Articular chondrocyte of knee joint (primary cell): ENCODE measurements around the gene CNTN2. TPM values are rescaled to one million over a fixed set of nuclear protein-coding genes. Genes with fewer than 3 reads are reported as not detected.

Source experiments
- total RNA-seq: library from RNA; depleted of rRNA; stranded (reverse); fragments of >200 nt; gene quantifications from 2 replicates; pipeline ENCODE4 v1.2.3, GENCODE V29; 2012

CNTN2 gene, protein sequence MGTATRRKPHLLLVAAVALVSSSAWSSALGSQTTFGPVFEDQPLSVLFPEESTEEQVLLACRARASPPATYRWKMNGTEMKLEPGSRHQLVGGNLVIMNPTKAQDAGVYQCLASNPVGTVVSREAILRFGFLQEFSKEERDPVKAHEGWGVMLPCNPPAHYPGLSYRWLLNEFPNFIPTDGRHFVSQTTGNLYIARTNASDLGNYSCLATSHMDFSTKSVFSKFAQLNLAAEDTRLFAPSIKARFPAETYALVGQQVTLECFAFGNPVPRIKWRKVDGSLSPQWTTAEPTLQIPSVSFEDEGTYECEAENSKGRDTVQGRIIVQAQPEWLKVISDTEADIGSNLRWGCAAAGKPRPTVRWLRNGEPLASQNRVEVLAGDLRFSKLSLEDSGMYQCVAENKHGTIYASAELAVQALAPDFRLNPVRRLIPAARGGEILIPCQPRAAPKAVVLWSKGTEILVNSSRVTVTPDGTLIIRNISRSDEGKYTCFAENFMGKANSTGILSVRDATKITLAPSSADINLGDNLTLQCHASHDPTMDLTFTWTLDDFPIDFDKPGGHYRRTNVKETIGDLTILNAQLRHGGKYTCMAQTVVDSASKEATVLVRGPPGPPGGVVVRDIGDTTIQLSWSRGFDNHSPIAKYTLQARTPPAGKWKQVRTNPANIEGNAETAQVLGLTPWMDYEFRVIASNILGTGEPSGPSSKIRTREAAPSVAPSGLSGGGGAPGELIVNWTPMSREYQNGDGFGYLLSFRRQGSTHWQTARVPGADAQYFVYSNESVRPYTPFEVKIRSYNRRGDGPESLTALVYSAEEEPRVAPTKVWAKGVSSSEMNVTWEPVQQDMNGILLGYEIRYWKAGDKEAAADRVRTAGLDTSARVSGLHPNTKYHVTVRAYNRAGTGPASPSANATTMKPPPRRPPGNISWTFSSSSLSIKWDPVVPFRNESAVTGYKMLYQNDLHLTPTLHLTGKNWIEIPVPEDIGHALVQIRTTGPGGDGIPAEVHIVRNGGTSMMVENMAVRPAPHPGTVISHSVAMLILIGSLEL
- total RNA-seq, result 0.39 and 0.86 TPM in 2 replicates

DNA sequence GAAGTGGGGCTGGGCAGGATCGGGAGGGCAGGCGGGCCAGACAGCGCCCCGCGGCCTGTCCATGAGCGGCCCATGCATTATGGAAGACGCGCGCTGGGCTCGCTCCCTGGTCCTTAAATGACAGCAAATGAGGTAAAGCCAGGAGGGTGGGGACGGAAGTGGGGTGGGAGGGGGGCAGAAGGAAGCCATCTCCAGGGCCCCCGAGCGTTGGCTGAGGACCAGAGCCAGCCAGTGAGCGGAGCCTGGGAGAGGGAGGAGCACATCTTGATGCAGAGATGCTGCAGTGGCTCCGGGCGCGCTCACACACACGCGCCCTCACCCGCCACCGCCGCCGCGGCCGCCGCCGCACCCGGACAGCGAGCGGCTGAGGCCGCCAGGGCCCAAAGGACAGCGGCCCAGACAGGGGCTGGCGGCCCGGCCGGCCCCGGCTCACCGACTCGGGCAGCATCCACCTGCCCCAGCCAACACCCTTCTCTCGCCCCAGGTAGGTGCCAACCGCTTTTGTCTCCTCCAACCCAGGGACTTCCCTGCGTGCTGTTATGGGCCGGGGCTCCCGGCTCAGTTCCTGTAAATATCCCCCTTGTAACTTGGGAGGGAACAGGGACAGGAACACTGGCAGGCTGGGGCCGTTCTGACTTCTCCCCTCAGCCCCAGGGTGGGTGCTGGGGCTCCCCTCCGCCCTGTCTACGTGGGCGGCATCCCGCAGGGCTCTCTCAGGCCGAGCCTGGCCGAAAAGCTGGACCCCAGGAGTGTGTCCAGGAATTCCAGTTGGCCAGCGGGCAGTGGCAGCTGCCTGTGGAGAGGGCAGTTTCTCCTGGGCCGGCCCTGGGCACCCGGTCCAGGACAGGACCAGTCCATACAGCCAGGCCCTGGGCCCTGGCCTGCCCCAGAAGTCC lies at the start of gene CNTN2:
Gene CNTN2 (plus strand): TSS at position 302 of the 896 bp plus-strand sequence. CDS start 9,974 bp downstream, outside the sequence.

DNA sequence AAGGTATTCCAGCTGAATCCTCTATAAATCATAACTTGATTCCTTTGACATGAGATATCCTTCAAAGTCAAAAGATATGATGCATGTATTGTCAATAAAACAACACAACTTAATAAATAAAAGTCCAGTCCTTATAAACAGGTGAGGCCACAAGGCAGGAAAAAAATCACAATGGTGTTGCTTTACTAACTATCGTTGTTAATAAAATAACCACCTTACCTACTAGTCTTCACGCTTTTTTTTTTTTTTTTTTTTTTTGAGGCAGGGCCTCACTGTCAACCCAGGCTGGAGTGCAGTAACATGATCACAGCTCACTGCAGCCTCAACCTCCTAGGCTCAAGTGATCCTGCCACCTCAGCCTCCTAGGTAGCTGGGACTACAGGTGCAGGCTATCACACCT lies 41.3 kb downstream of the CNTN2 start, which contains the start of gene TMEM81:
Gene TMEM81 (minus strand): TSS at position 101 of the 400 bp plus-strand sequence. CDS start 140 bp downstream, outside the sequence.

DNA sequence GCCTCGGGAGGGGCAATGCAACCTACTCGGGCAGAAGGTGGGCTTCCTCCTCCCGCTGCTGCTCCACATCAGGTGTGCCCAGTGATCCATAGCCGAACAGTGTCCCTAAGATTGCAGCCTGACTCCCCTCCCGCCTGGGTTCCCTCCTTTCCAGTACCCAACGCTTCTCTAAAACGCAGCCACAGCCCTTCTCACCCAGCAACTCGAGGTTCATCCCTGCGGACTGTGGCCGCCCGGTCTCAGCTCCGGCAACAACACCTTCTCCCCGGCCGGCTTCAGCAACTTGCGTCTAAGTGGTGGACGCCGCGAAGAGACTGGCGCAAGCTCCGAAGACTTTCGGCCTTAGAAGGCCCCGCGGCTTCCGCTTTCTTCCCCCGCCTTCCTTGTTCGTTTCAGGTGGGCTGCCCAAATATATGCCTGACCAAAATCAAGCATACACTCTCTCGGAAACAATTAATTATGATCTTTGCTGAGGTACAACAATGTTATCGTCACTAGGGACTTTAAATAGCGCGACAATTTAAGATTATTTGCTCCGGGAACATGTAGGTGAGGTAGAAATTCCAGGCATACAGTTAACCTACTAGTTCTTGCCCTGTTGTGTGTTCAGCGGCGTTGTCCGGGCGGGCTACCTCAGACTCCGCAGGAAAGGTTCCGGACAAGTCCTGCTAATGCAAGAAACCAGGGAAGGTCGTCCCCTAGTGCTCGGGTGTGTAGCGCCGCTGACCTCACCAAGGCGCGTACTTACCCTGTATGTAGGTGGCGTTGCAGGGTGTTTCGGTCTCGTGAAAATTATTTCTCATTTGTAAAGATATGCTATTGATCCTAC lies 78.9 kb downstream of the CNTN2 start, which contains the start of gene RBBP5:
Gene RBBP5 (minus strand): TSS at position 319 of the 829 bp plus-strand sequence. CDS start 105 bp downstream, at position 214.

Other genes starting within 250 kb of the CNTN2 start
- 69.4 and 78.0 TPM in 2 replicates for gene NFASC, start 172.3 kb upstream of the CNTN2 start, total RNA-seq
- gene TMEM81, start 41.2 kb downstream of the CNTN2 start, total RNA-seq, result 1.3 TPM in 2 replicates
- 19.2 and 21.5 TPM in 2 replicates for gene RBBP5, start 78.8 kb downstream of the CNTN2 start, total RNA-seq
- gene DSTYK, start 168.5 kb downstream of the CNTN2 start, total RNA-seq, result 23.0 and 23.8 TPM in 2 replicates
- 0.78 and 0.97 TPM in 2 replicates for gene TMCC2, start 184.7 kb downstream of the CNTN2 start, total RNA-seq